Activated CD4-positive, alpha-beta T cell treated with anti-CD3 and anti-CD28 coated beads, Interleukin-2, amount 10 ng/mL, durations not matched to agents 7 days and 5 days (primary cell): ENCODE measurements around the gene DAB2. TPM values are rescaled to one million over a fixed set of nuclear protein-coding genes. Genes with fewer than 3 reads are reported as not detected.
"Not testable (repeated sequence)": the region's sequence is repeated elsewhere in the genome, so short reads cannot be mapped to it uniquely, and the experiment has no call there.

Experiments
- CTCF ChIA-PET: fragments of 350-600 bp; sonication (Branson Sonifier 250); formaldehyde crosslinking; loops from one replicate; lab custom pipeline; 2021; ENCODE audit warnings: antibody characterized with exemption; lab: Charles Lee
- POLR2A ChIA-PET: fragments of 350-600 bp; sonication (Branson Sonifier 250); formaldehyde crosslinking; loops from one replicate; lab custom pipeline; 2021; ENCODE audit warnings: antibody characterized with exemption; lab: Charles Lee
- DNase-seq: peaks from one replicate; pipeline ENCODE4 v3.0.0-alpha.2; 2020
- H3K27ac Mint-ChIP-seq: one replicate; pipeline ENCODE4 v1.8.0; 2021; ENCODE audit warnings: mild to moderate bottlenecking, moderate library complexity, mixed read lengths
- H3K27me3 Mint-ChIP-seq: one replicate; pipeline ENCODE4 v1.8.0; 2021; ENCODE audit warnings: mixed read lengths
- H3K36me3 Mint-ChIP-seq: one replicate; pipeline ENCODE4 v1.8.0; 2021; ENCODE audit warnings: low read depth, mixed read lengths
- H3K4me1 Mint-ChIP-seq: one replicate; pipeline ENCODE4 v1.8.0; 2021; ENCODE audit warnings: mixed read lengths
- H3K4me3 Mint-ChIP-seq: one replicate; pipeline ENCODE4 v1.8.0; 2021; ENCODE audit warnings: mild to moderate bottlenecking, moderate library complexity, mixed read lengths
- H3K9me3 Mint-ChIP-seq: one replicate; pipeline ENCODE4 v1.8.0; 2021; ENCODE audit warnings: mixed read lengths
- total RNA-seq, 2 experiments: library from RNA; stranded (reverse); gene quantifications; one replicate each; pipeline ENCODE4 v1.2.3, GENCODE V29; 2021

The DAB2 gene
- total RNA-seq, 2 experiments from 2014 or later = not detected

DNA sequence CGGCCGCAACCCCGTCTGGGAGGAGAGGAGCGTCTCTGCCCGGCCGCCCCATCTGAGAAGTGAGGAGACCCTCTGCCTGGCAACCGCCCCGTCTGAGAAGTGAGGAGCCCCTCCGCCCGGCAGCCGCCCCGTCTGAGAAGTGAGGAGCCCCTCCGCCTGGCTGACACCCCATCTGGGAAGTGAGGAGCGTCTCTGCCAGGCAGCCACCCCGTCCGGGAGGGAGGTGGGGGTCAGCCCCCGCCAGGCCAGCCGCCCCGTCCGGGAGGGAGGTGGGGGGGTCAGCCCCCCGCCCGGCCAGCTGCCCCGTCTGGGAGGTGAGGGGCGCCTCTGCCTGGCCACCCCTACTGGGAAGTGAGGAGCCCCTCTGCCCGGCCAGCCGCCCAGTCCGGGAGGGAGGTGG lies 90.5 kb downstream of the DAB2 start:
- H3K4me3 Mint-ChIP-seq, H3K27me3 Mint-ChIP-seq, H3K36me3 Mint-ChIP-seq, H3K4me1 Mint-ChIP-seq, H3K9me3 Mint-ChIP-seq, POLR2A ChIA-PET, CTCF ChIA-PET, DNase-seq, H3K27ac Mint-ChIP-seq: not testable (repeated sequence)

GRCh38 chr5:39333104-39333503 lies 91.7 kb downstream of the DAB2 start:
- Mint-ChIP-seq H3K27ac (no peak overlapping the region), H3K4me1 (no peaks in the 10 kb centered on the region), H3K36me3 (no peaks in the 10 kb centered on the region), H3K27me3 (peaks cover 4% of the 10 kb centered on the region), H3K9me3 (peaks cover 2% of the 10 kb centered on the region), H3K4me3 (no peak overlapping the region)
- no peak for DNase-seq
- POLR2A ChIA-PET = no interaction called here
- CTCF ChIA-PET = no interaction called here

- H3K36me3 Mint-ChIP-seq = no peaks in the 10 kb centered on the region
- peaks cover 4% of the 10 kb centered on the region for H3K27me3 Mint-ChIP-seq
- no peak for DNase-seq
- H3K9me3 Mint-ChIP-seq = peaks cover 2% of the 10 kb centered on the region
- H3K27ac Mint-ChIP-seq = no peak overlapping the region
- H3K4me1 Mint-ChIP-seq = no peaks in the 10 kb centered on the region
- H3K4me3 Mint-ChIP-seq = no peak overlapping the region
- ChIA-PET POLR2A (no interaction called here), CTCF (no interaction called here)
Measured at GRCh38 chr5:39331861-39332381, 92.9 kb downstream of the DAB2 start.

- peaks cover 10% of the 10 kb centered on the region for H3K27me3 Mint-ChIP-seq
- ChIA-PET POLR2A (no interaction called here), CTCF (interaction anchor here (0.8 kb wide), 1 partner anchor 48 kb away, joined by 3 read pairs; no protein-coding TSS in a partner anchor)
- no peak overlapping the region for H3K4me3 Mint-ChIP-seq
- no peaks in the 10 kb centered on the region for H3K36me3 Mint-ChIP-seq
- H3K9me3 Mint-ChIP-seq = peaks cover 2% of the 10 kb centered on the region
- H3K27ac Mint-ChIP-seq = no peak overlapping the region
- no peaks in the 10 kb centered on the region for H3K4me1 Mint-ChIP-seq
- DNase-seq = no peak
Measured at GRCh38 chr5:39328731-39329130, 96.0 kb downstream of the DAB2 start.

GRCh38 chr5:39323542-39323941 lies 101.2 kb downstream of the DAB2 start:
- H3K4me1 Mint-ChIP-seq = no peaks in the 10 kb centered on the region
- no peak overlapping the region for H3K27ac Mint-ChIP-seq
- no peak overlapping the region for H3K4me3 Mint-ChIP-seq
- H3K9me3 Mint-ChIP-seq = peaks cover 6% of the 10 kb centered on the region
- ChIA-PET POLR2A (no interaction called here), CTCF (no interaction called here)
- H3K27me3 Mint-ChIP-seq = peaks cover 13% of the 10 kb centered on the region
- DNase-seq = no peak
- H3K36me3 Mint-ChIP-seq = no peaks in the 10 kb centered on the region

Other genes with a start within 250 kb of the DAB2 start
- 100 to 1,000 TPM; 396 to 480 TPM for gene FYB1, start 205.4 kb downstream of the DAB2 start, total RNA-seq
- gene C9, start 60.5 kb downstream of the DAB2 start, total RNA-seq = not detected